ENCODE results near the gene DRC7. TPM values are rescaled to one million over a fixed set of nuclear protein-coding genes. Genes with fewer than 3 reads are reported as not detected.

Gene DRC7
- polyA plus RNA-seq, 1 of the 3 experiments (the other 2 are of a cell fraction): 0.58 TPM

DNA sequence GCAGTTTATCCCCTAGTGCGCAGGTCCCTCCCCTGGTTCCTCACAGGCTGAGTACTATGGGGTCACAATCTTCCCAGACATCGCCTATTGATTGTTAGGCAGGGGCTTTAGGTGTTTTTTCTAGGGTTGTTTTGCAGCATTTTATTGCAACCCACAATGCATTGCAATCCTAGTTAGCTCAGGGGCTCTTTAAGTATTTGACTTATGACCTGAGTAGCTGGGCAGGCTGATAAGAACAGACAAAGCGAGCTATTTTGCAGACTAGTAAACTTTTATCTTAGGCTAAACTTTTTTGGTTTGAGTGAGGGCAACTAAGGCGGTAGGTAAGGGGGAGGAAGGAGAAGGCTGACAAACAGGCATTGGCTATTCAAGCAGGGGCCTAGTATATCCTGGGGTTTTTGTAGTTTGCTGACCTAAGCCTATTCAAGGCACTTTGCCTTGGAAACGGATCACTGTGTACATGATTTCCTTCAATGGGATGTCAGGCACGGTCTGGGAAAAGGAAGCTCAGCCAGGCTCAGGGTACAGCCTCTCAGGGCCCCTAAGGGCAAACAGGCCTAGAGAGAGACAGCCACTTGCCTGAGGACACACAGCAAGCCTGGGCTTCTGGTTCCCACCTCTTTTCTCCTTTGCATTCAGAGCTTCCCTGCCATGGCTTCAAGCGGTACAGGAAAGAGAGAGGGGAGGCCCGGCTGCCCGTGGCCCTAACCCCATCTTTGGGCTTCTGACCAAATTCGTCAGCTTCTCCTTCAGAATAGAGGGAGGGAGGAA, 6.4 kb downstream of the DRC7 start:
- no peak for DNase-seq
- H3K9me2 ChIP-seq: no peaks in the 10 kb centered on the region
- no peak overlapping the region for H3K9ac ChIP-seq
- no peaks in the 10 kb centered on the region for H3K36me3 ChIP-seq (replicated peaks in 1 of 2; ENCODE audit: control insufficient read depth in 1 of 2, insufficient read depth in 2 of 2, low read length in 1 of 2)
- no peaks in the 10 kb centered on the region for H3K9me3 ChIP-seq
- no peaks in the 10 kb centered on the region for H3K27me3 ChIP-seq (ENCODE audit: insufficient read depth)
- H4K20me1 ChIP-seq (ENCODE audit: insufficient read depth): no peaks in the 10 kb centered on the region
- H3K4me2 ChIP-seq: no peak overlapping the region
- H3K27ac ChIP-seq (ENCODE audit: low read depth in 2 of 2, low read length in 1 of 2): no peak overlapping the region
- no peak overlapping the region for H3K4me3 ChIP-seq (ENCODE audit: low read depth in 2 of 2, low read length in 1 of 2)
- 71% methylated on average over 10 of the region's 10 CpGs for WGBS (ENCODE audit: low lambda C conversion rate)
- H3K4me1 ChIP-seq (ENCODE audit: control insufficient read depth in 1 of 2, insufficient read depth in 2 of 2, low read depth in 1 of 2, low read length in 1 of 2): peaks cover 0 to 5% of the 10 kb centered on the region in 2 experiments; a peak in 1 of 4 replicates
- ChIA-PET POLR2A (no interaction called here), CTCF (interaction anchor here (0.7 to 1.2 kb wide), 2 partner anchors 11 to 125 kb away, joined by 3 read pairs; no protein-coding TSS in a partner anchor)
- TF ChIP-seq CHD2 (IDR thresholded peaks at IDR 0.05; ENCODE audit: low read length, partially characterized antibody): no peak
- TF ChIP-seq FOXM1 (IDR thresholded peaks at IDR 0.05; ENCODE audit: low read depth): no peak
- TF ChIP-seq GATA2 (CRISPR knock-in tag; IDR thresholded peaks at IDR 0.05): no peak
- TF ChIP-seq GABPA (IDR thresholded peaks at IDR 0.05; ENCODE audit: low read depth): no peak
- TF ChIP-seq, protein P1, sequence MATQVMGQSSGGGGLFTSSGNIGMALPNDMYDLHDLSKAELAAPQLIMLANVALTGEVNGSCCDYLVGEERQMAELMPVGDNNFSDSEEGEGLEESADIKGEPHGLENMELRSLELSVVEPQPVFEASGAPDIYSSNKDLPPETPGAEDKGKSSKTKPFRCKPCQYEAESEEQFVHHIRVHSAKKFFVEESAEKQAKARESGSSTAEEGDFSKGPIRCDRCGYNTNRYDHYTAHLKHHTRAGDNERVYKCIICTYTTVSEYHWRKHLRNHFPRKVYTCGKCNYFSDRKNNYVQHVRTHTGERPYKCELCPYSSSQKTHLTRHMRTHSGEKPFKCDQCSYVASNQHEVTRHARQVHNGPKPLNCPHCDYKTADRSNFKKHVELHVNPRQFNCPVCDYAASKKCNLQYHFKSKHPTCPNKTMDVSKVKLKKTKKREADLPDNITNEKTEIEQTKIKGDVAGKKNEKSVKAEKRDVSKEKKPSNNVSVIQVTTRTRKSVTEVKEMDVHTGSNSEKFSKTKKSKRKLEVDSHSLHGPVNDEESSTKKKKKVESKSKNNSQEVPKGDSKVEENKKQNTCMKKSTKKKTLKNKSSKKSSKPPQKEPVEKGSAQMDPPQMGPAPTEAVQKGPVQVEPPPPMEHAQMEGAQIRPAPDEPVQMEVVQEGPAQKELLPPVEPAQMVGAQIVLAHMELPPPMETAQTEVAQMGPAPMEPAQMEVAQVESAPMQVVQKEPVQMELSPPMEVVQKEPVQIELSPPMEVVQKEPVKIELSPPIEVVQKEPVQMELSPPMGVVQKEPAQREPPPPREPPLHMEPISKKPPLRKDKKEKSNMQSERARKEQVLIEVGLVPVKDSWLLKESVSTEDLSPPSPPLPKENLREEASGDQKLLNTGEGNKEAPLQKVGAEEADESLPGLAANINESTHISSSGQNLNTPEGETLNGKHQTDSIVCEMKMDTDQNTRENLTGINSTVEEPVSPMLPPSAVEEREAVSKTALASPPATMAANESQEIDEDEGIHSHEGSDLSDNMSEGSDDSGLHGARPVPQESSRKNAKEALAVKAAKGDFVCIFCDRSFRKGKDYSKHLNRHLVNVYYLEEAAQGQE (IDR thresholded peaks at IDR 0.05; ENCODE audit: low read depth, low read length): no peak
- no peak for TF ChIP-seq TEAD4 (IDR thresholded peaks at IDR 0.05; ENCODE audit: borderline replicate concordance, insufficient read depth)
- TF ChIP-seq NRF1 (IDR thresholded peaks at IDR 0.05; ENCODE audit: low read depth, low read length): no peak
- no peak for TF ChIP-seq RFX5 (IDR thresholded peaks at IDR 0.05; ENCODE audit: low read length)
- no peak for TF ChIP-seq EP300 (IDR thresholded peaks at IDR 0.05; ENCODE audit: borderline replicate concordance in 1 of 2, low read depth in 1 of 2, low read length in 1 of 2)
- no peak for TF ChIP-seq RXRA (IDR thresholded peaks at IDR 0.05; ENCODE audit: borderline replicate concordance, low read depth)
- no peak for TF ChIP-seq TAF1 (IDR thresholded peaks at IDR 0.05; ENCODE audit: borderline replicate concordance, low read depth, low read length)
- TF ChIP-seq EZH2phosphoT487 (IDR thresholded peaks at IDR 0.05; ENCODE audit: borderline replicate concordance, low read depth): no peak
- no peak for TF ChIP-seq SMC3 (IDR thresholded peaks at IDR 0.05; ENCODE audit: low read depth, low read length)
- TF ChIP-seq FOXJ3 (CRISPR knock-in tag; IDR thresholded peaks at IDR 0.05): no peak
- TF ChIP-seq TCF12 (IDR thresholded peaks at IDR 0.05): no peak
- no peak for TF ChIP-seq FOSL2 (IDR thresholded peaks at IDR 0.05; ENCODE audit: borderline replicate concordance, low read depth)
- TF ChIP-seq, protein P2, sequence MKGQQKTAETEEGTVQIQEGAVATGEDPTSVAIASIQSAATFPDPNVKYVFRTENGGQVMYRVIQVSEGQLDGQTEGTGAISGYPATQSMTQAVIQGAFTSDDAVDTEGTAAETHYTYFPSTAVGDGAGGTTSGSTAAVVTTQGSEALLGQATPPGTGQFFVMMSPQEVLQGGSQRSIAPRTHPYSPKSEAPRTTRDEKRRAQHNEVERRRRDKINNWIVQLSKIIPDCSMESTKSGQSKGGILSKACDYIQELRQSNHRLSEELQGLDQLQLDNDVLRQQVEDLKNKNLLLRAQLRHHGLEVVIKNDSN (IDR thresholded peaks at IDR 0.05; ENCODE audit: borderline replicate concordance, low read depth): no peak
- no peak for TF ChIP-seq RCOR1 (IDR thresholded peaks at IDR 0.05; ENCODE audit: low read length)
- TF ChIP-seq POLR2AphosphoS5 (IDR thresholded peaks at IDR 0.05; ENCODE audit: low read depth, low read length): no peak
- no peak for TF ChIP-seq JUND (IDR thresholded peaks at IDR 0.05)
- no peaks in the 10 kb centered on the region for H3K79me2 ChIP-seq (ENCODE audit: insufficient read depth)
- H3F3A ChIP-seq (replicated peaks; ENCODE audit: insufficient read depth): no peaks in the 10 kb centered on the region
- H2AFZ ChIP-seq (ENCODE audit: low read depth): no peak overlapping the region
